Loucy (cell line): Measurements from ENCODE around the gene ARHGAP26.

ENCODE experiments used
- H2AFZ ChIP-seq: fragments of 200-600 bp; sonication (generic); 2 replicates; pipeline ENCODE4 v1.6.0; 2016; ENCODE audit warnings: antibody characterized with exemption, mild to moderate bottlenecking, low read length, moderate library complexity
- H3F3A ChIP-seq: fragments of 200-600 bp; 2 replicates; pipeline ENCODE4 v1.6.0; 2016; ENCODE audit warnings: antibody characterized with exemption, low read depth, mild to moderate bottlenecking
- H3K27me3 ChIP-seq: fragments of 200-600 bp; sonication (generic); 2 replicates; pipeline ENCODE4 v1.6.1; 2014; ENCODE audit warnings: low read length, mild to moderate bottlenecking; ENCODE audit not compliant: insufficient read depth, poor library complexity, severe bottlenecking
- H3K36me3 ChIP-seq: fragments of 200-600 bp; sonication (generic); 2 replicates; pipeline ENCODE4 v1.6.1; 2016; ENCODE audit warnings: low read length; ENCODE audit not compliant: insufficient read depth
- H3K4me1 ChIP-seq: fragments of 200-600 bp; sonication (generic); 2 replicates; pipeline ENCODE4 v1.5.1; 2014; ENCODE audit warnings: low read length, mild to moderate bottlenecking; ENCODE audit not compliant: insufficient read depth, poor library complexity, severe bottlenecking
- H3K4me2 ChIP-seq: fragments of 200-600 bp; sonication (generic); 2 replicates; pipeline ENCODE4 v1.6.0; 2014; ENCODE audit warnings: antibody characterized with exemption, low read length, low read depth, mild to moderate bottlenecking; ENCODE audit not compliant: poor library complexity, severe bottlenecking
- H3K4me3 ChIP-seq: fragments of 200-600 bp; sonication (generic); 2 replicates; pipeline ENCODE4 v1.5.1; 2014; ENCODE audit warnings: low read length, mild to moderate bottlenecking, mixed read lengths; ENCODE audit not compliant: poor library complexity, severe bottlenecking
- H3K79me2 ChIP-seq: fragments of 200-600 bp; sonication (generic); 2 replicates; pipeline ENCODE4 v1.6.1; 2014; ENCODE audit warnings: low read length; ENCODE audit not compliant: insufficient read depth
- H3K9ac ChIP-seq: fragments of 200-600 bp; sonication (generic); 2 replicates; pipeline ENCODE4 v1.6.0; 2014; ENCODE audit warnings: mild to moderate bottlenecking, low read depth, low read length, moderate library complexity; ENCODE audit not compliant: poor library complexity, severe bottlenecking
- H3K9me2 ChIP-seq: fragments of 200-600 bp; sonication (generic); replicated peaks from 2 replicates; pipeline ENCODE4 v1.6.1; 2016; ENCODE audit warnings: low read depth, low read length, mixed read lengths
- H3K9me3 ChIP-seq: fragments of 200-600 bp; sonication (generic); 2 replicates; pipeline ENCODE4 v1.6.1; 2014; ENCODE audit warnings: mild to moderate bottlenecking, antibody characterized with exemption, low read length, low read depth; ENCODE audit not compliant: insufficient read depth
- H4K20me1 ChIP-seq: fragments of 200-600 bp; sonication (generic); 2 replicates; pipeline ENCODE4 v1.6.0; 2014; ENCODE audit warnings: antibody characterized with exemption, low read length, mild to moderate bottlenecking; ENCODE audit not compliant: insufficient read depth, poor library complexity, severe bottlenecking
- CTCF ChIP-seq: fragments of 200-600 bp; sonication (generic); conservative IDR thresholded peaks from 2 replicates; pipeline ENCODE4 v1.5.1; 2014; ENCODE audit warnings: mild to moderate bottlenecking, antibody characterized with exemption, low read length
- EZH2phosphoT487 ChIP-seq: fragments of 200-600 bp; IDR thresholded peaks from 2 replicates; pipeline ENCODE4 v1.6.1; 2018; ENCODE audit warnings: antibody characterized with exemption, mild to moderate bottlenecking, moderate library complexity, borderline replicate concordance

The ARHGAP26 gene

GRCh38 chr5:143055596-143056338 lies 285.6 kb downstream of the ARHGAP26 start:
- no peaks in the 10 kb centered on the region for H4K20me1 ChIP-seq
- no peak overlapping the region for H3K4me2 ChIP-seq
- TF ChIP-seq EZH2phosphoT487 (no peak), CTCF (no peak)
- H3F3A ChIP-seq, result no peaks in the 10 kb centered on the region
- no peaks in the 10 kb centered on the region for H3K27me3 ChIP-seq
- H3K79me2 ChIP-seq, result no peaks in the 10 kb centered on the region
- H3K9ac ChIP-seq, result no peak overlapping the region
- no peak overlapping the region for H3K4me3 ChIP-seq
- no peak overlapping the region for H2AFZ ChIP-seq
- H3K9me3 ChIP-seq, result no peaks in the 10 kb centered on the region
- no peaks in the 10 kb centered on the region for H3K9me2 ChIP-seq
- peaks cover 19% of the 10 kb centered on the region; the same call in 1 of the 2 replicates for H3K36me3 ChIP-seq
- H3K4me1 ChIP-seq, result peaks cover 6% of the 10 kb centered on the region

- peaks cover 5% of the 10 kb centered on the region for H3K4me1 ChIP-seq
- H3K79me2 ChIP-seq, result no peaks in the 10 kb centered on the region
- H3F3A ChIP-seq, result no peaks in the 10 kb centered on the region
- TF ChIP-seq CTCF (no peak), EZH2phosphoT487 (no peak)
- H3K4me3 ChIP-seq, result no peak overlapping the region
- no peaks in the 10 kb centered on the region for H3K27me3 ChIP-seq
- no peaks in the 10 kb centered on the region for H3K9me2 ChIP-seq
- H3K36me3 ChIP-seq, result peaks cover 19% of the 10 kb centered on the region; the same call in 1 of the 2 replicates
- H3K4me2 ChIP-seq, result no peak overlapping the region
- H4K20me1 ChIP-seq, result no peaks in the 10 kb centered on the region
- no peaks in the 10 kb centered on the region for H3K9me3 ChIP-seq
- H2AFZ ChIP-seq, result no peak overlapping the region
- no peak overlapping the region for H3K9ac ChIP-seq
Measured at GRCh38 chr5:143056339-143056704, 286.1 kb downstream of the ARHGAP26 start.

GRCh38 chr5:143056792-143057579 lies 286.8 kb downstream of the ARHGAP26 start:
- Histone ChIP-seq H4K20me1 (no peaks in the 10 kb centered on the region), H3K9ac (no peak overlapping the region), H3K79me2 (no peaks in the 10 kb centered on the region), H2AFZ (no peak overlapping the region), H3K27me3 (no peaks in the 10 kb centered on the region), H3K4me2 (no peak overlapping the region), H3F3A (no peaks in the 10 kb centered on the region), H3K36me3 (peaks cover 19% of the 10 kb centered on the region; the same call in 1 of the 2 replicates), H3K9me2 (no peaks in the 10 kb centered on the region), H3K4me1 (no peaks in the 10 kb centered on the region), H3K9me3 (no peaks in the 10 kb centered on the region), H3K4me3 (no peak overlapping the region)
- no peak for TF ChIP-seq CTCF
- TF ChIP-seq EZH2phosphoT487, result no peak
